GM12801 (cell line): Measurements from ENCODE around the gene SLC2A1.

Experiments
- TF ChIP-seq, protein P1 (sequence below): IDR thresholded peaks from one replicate; pipeline ENCODE4 v1.5.1; 2011; ENCODE audit warnings: control low read depth; ENCODE audit not compliant: insufficient read length; ENCODE audit errors: extremely low read depth

Gene SLC2A1

GRCh38 chr1:42955311-42956063 is 3.2 kb downstream of the SLC2A1 start:
- TF ChIP-seq, protein P1, sequence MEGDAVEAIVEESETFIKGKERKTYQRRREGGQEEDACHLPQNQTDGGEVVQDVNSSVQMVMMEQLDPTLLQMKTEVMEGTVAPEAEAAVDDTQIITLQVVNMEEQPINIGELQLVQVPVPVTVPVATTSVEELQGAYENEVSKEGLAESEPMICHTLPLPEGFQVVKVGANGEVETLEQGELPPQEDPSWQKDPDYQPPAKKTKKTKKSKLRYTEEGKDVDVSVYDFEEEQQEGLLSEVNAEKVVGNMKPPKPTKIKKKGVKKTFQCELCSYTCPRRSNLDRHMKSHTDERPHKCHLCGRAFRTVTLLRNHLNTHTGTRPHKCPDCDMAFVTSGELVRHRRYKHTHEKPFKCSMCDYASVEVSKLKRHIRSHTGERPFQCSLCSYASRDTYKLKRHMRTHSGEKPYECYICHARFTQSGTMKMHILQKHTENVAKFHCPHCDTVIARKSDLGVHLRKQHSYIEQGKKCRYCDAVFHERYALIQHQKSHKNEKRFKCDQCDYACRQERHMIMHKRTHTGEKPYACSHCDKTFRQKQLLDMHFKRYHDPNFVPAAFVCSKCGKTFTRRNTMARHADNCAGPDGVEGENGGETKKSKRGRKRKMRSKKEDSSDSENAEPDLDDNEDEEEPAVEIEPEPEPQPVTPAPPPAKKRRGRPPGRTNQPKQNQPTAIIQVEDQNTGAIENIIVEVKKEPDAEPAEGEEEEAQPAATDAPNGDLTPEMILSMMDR: no peak

GRCh38 chr1:42953182-42954180 is 5.2 kb downstream of the SLC2A1 start:
- TF ChIP-seq, protein P1: no peak

DNA sequence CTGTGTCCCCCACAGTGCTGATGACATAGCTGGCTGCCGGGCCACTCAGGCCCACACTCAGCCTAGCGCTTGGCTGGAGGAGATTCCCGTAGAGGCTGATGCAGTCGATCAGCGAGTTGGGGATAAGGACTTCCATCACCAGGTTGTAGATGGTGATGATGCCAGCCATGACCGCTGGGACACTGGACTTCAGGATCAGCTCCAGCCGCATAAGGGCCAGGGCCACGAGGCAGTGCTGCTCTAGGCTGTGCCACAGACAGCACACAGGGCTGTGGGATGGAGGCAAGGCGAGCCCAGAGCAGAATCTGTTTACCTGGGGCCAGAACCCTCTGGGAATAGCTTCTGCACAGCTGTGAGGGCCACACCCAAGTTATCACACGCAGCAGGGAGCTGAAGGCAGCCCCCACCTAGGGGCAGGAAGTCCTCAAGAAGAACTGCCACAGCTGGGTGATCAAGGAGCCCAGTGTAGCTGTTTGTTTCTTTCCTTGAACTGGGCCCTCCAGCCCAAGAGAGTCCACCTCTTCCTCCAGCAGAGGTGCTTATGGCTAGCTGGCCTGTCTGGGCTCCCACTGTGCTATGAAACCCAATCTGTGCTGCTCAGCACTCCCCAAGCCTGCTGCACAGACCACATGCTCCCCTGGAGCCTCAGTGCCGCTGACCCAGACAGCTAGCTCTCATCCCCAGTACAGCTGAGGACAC is 6.2 kb downstream of the SLC2A1 start:
- TF ChIP-seq, protein P1: no peak

- TF ChIP-seq, protein P1: no peak
Measured at GRCh38 chr1:42951588-42951987, 7.1 kb downstream of the SLC2A1 start.

DNA sequence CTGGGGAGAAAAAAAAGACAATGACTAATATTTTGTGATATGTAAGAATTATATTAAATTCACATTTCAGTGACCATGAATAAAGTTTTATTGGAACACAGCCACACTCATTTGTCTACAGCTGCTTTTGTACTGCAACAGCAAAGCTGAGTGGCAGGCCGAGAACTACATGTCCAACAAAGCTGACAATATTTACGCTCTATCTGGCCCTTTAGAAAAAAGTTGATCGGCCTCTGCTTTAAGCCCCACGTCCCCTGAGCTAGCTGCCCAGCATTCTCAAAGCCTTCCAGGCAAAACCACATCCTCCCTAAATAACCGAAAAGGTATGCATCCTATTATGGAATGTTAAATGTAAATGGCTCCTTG is 8.6 kb downstream of the SLC2A1 start:
- TF ChIP-seq, protein P1: no peak

GRCh38 chr1:42949312-42950115 is 9.2 kb downstream of the SLC2A1 start:
- TF ChIP-seq, protein P1: no peak
